AG09319 (cell line): Measurements from ENCODE around the gene SHC3.

Experiments
- DNase-seq: peaks from one replicate; pipeline ENCODE4 v3.0.0-alpha.2; 2010; ENCODE audit warnings: low read depth; ENCODE audit errors: extremely low read depth
- TF ChIP-seq, protein P1 (sequence below): IDR thresholded peaks from 2 replicates; pipeline ENCODE4 v1.5.1; 2011; ENCODE audit warnings: low read depth, mild to moderate bottlenecking, inconsistent platforms, low read length, moderate library complexity

The SHC3 gene

DNA sequence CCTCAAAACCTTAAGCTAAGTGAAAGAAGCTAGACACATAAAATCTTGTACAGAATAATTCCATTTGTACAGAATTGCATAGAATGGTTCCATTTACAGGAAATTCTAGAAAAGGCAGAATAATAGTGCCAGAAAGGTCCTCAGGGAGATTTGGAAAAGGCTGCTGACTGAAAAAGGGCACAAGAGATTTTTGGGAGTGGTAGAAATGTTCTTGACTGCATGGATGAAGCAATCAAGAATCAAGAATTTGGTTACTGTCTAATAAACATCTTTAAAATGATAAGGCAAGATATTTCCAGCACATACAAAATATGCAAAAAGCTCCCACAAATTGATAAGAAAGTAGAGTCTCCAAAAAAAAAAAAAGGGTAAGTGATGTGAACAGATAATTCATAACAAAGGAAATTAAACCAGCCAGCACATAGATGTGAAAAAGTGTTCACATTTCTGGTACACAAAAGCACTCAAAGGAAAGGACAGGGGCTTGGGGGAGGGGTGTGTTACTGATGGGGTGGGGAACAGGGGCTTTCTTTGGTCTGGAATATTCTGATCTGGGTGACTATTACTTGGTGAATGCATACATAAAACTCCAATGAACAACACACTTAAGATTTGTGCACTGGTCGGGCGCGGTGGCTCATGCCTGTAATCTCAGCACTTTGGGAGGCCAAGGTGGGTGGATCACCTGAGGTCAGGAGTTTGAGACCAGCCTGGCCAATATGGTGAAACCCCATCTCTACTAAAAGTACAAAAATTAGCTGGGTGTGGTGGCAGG lies 85.2 kb downstream of the SHC3 start:
- TF ChIP-seq, protein P1, sequence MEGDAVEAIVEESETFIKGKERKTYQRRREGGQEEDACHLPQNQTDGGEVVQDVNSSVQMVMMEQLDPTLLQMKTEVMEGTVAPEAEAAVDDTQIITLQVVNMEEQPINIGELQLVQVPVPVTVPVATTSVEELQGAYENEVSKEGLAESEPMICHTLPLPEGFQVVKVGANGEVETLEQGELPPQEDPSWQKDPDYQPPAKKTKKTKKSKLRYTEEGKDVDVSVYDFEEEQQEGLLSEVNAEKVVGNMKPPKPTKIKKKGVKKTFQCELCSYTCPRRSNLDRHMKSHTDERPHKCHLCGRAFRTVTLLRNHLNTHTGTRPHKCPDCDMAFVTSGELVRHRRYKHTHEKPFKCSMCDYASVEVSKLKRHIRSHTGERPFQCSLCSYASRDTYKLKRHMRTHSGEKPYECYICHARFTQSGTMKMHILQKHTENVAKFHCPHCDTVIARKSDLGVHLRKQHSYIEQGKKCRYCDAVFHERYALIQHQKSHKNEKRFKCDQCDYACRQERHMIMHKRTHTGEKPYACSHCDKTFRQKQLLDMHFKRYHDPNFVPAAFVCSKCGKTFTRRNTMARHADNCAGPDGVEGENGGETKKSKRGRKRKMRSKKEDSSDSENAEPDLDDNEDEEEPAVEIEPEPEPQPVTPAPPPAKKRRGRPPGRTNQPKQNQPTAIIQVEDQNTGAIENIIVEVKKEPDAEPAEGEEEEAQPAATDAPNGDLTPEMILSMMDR = no peak
- DNase-seq = no peak

DNA sequence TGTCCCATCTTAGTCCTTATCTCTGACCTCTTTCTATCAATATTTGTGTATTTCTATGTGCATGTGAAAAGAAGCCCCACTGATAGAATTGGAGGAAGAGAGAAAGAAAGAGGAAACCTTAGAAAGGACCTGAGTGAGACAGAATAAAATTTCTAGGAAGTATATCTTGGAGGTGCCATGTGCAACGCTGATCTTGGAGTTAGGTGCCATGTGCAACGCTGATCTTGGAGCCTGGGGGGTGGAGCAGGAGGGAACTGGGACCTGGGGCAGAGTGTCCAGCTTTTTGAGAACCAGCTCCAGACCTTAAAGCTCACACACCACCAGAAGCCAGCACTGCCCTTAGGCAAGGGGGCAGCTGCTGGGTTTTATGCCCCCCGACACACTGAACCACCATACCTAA lies 89.4 kb downstream of the SHC3 start:
- no peak for DNase-seq
- TF ChIP-seq, protein P1 = no peak

DNA sequence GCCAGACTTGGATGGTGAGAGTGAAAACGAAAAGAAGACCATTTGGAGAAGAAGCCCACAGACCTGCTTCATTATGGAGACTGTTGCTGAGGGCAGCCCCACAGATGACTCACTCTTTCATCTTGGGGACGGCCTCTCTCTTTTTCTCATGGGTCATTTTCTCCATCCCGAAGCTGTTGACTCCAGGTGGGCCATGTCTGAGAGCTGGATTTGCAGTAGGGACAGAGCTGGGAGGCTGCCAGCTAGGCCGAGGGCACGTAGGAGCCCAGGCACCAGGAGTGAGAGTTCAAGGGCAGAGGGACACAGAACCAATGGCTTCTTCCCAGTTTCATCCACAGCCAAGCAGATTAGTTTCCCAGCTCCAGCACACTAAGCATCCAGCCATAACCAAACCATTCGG lies 95.0 kb downstream of the SHC3 start:
- TF ChIP-seq, protein P1 = no peak
- no peak for DNase-seq

DNA sequence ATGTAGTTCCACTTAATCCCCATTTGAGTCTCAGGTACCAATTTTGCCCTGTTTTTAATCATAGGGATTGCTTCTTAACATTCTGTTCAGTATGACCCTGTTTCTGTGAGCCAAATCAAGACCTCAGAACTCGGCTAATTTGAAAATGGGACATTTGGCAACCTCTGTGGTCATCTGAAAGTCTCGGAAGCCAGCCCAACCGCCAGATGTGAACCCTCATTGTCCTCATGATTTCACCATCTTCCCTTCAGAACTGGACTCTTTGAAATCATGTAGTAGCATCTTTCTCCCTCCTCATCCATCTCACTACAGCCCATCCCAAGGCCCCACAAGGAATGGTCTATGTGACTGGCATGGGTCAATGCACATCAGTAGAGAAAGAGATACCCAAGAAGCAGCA lies 98.4 kb downstream of the SHC3 start:
- TF ChIP-seq, protein P1 = no peak

DNA sequence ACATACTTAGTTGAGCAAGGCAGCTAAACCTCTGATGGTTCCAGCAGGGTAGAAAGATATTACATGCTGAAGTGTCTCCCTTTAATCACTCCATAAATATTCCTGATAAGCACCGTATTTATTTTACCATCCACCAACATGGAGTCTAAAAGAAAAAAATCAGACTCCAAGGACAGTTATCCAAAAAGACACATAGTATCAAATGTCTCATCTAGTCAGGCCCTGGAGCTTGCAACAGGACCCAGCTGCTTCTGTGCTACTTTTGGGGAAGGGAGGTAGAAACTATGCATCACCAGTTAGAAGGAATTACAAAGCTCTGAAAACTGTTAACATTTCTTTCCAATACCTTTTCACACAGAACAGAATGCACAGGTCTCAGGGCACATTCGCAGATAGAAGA lies 99.2 kb downstream of the SHC3 start:
- DNase-seq = no peak
- TF ChIP-seq, protein P1 = no peak

More for the DNA sequence above, 98.4 kb downstream of the SHC3 start:
- DNase-seq = peak; percentile 64

DNA sequence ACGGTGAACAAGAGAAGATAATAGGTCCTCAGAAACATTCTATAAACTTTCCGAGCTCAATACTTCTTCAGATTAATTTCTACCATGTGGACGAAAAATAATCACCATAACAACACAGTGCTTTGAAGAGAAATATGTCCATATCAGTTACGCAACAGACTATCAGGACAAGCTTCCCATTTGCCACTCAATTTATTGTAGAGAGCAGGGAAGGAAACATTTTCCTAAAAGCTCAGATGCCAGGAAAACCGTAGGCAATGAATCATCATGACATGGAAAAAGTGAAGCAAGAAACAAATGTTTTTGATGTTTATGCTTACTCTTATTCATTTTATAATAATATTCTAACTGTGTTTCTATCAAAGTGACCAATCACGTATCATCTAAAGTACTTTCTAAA lies 99.8 kb downstream of the SHC3 start:
- TF ChIP-seq, protein P1 = no peak
- peak; percentile 85 for DNase-seq

DNA sequence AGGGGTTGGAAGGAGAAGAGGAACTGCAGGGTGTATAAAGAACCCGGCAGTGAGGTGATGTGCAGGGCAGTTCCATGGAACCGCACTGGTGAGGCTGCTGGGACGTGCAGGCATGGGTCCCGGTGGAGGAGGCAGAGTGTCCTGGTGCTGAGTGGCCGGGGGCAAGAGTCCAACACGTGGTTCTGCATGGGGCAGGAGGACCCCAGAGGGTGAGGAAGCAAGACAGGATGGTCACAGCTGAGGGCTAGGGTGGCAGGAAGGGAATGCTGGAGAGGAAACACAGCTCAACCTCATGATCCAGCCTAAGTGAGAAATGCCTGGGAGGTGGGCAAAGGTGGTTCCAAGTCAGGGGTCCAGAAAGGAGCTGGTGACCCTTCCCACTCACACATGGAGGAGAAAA lies 100.2 kb downstream of the SHC3 start:
- no peak for DNase-seq
- TF ChIP-seq, protein P1 = no peak
